Caki2 (cell line): ENCODE measurements around the gene GLTPD2. TPM values are rescaled to one million over a fixed set of nuclear protein-coding genes. Genes with fewer than 3 reads are reported as not detected.
A peak's percentile ranks its signal among the peaks of the same experiment; 100 is the strongest.

Source experiments
- DNase-seq: peaks from one replicate; pipeline ENCODE4 v3.0.0-alpha.2; 2015; ENCODE audit warnings: low read depth
- in situ Hi-C: cut with HindIII; loops from 2 replicates; pipeline ENCODE4 v1.10.0; 2016; ENCODE audit warnings: low sequenced_read_pairs, low pct_unique_long_range_greater_than_20kb, mixed read lengths
- total RNA-seq: library from RNA; depleted of rRNA; stranded (reverse); fragments of >200 nt; shearing (Covaris generic); gene quantifications from 2 replicates; pipeline ENCODE4 v1.2.3, GENCODE V29; 2014; ENCODE audit warnings: low replicate concordance

The GLTPD2 gene
- total RNA-seq, 1 experiment from 2014 or later, result not detected

DNA sequence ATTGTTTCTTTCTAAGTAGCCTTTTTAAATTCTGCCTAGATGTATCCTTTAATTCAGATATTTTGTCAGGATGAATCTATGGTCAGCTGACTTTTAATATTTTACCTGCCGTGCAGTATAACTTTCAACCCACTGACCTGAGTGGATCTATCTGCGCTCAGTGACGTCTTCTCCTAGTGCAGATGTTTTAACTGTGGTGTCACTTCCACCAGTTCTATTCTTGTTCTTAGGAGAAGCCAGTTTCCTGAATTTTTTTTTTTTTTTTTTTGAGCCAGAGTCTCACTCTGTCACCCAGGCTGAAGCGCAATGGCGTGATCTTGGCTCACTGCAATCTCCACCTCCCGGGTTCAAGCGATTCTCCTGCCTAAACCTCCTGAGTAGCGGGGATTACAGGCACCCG, 22.0 kb upstream of the GLTPD2 start:
- DNase-seq, result no peak
- in situ Hi-C loops, result no loop called here

DNA sequence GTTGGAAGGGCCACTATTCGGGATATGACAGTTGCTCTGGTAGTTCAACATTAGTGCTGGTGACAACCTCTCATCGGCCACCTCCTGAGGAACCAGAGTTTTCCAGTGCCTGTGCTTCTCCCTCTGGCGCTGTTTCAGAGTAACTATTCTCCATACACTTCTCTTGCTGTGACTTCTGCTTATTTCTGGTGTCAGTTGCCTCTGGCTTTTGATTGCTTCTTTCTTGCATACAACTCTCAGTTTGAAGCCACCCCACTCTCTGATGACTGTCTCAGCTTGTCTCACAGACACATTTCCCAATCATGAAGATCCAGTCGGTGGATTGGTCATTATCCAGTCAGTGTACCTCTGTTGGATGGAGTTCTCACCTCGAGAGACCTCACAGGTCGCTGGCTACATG, 20.5 kb upstream of the GLTPD2 start:
- in situ Hi-C loops, result no loop called here
- no peak for DNase-seq

DNA sequence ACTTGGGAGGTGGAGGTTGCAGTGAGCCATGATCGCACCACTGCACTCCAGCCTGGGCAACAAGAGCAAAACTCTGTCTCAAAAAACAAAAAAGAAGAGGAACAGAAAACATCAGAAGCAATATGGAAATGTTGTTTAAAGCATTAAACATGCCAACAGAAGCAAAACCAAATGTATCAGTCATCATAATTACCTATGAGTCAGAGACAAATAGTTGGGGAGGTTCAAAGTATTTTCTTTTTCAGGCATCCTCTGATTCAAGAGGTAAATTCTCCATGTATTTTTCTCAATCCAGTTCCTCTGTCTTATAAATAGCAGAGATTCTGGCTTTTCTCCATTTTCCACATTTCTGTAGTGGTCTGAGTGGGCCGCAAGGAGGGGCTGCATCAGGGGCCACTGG, 19.1 kb upstream of the GLTPD2 start:
- no peak for DNase-seq
- in situ Hi-C loops, result no loop called here

DNA sequence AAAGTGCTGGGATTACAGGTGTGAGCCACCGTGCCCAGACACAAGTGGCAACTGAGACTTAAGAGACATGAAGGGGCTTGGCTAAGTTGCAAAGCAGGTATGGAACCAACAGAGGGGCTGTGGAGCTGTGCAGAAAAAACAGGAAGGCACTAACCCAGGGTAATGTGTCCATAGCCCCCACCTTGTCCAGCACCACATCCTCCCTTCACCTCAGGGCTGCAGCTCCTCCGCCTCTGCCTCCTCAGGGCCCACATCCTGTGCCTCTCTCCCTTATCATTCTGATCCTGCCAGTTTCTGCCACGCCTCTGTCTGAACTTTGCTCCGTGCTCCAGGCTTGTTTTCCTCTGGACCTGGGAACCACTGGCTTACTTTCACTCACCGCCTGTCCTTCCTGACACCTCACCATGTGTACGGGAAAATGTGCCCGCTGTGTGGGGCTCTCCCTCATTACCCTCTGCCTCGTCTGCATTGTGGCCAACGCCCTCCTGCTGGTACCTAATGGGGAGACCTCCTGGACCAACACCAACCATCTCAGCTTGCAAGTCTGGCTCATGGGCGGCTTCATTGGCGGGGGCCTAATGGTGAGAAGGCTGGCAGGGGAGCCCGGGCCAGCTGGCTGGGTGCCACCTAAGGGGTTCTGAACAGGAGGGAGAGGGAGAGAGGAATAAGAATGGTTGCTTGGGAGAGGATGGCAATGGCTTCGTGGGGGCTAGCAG, 17.1 kb upstream of the GLTPD2 start, which contains the start of gene TM4SF5:
Gene TM4SF5 (plus strand): TSS at position 368 of the 716 bp plus-strand sequence. CDS start 37 bp downstream, at position 405.
- DNase-seq, result no peak

DNA sequence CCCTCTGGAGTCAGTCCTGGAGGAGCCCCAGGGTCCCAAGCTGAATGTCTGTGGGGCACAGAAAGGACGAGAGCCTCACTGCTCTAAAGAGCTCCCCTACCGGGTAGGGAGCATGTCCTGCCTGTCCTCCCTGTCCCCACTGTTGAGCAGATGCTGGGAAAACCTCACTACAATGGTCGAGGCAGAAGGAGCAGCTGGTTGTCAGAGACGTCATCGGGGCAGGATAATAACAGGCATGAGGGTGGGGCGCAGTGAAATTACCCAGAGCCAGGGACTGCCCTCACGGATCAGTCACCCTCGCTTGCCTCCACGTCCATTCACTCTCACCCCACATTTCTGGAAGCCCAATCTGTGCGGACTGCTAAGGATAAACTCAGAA, 16.5 kb upstream of the GLTPD2 start:
- no peak for DNase-seq
- in situ Hi-C loops, result no loop called here

More for the DNA sequence above, 17.1 kb upstream of the GLTPD2 start, which contains the start of gene TM4SF5:
- in situ Hi-C loops, result no loop called here

DNA sequence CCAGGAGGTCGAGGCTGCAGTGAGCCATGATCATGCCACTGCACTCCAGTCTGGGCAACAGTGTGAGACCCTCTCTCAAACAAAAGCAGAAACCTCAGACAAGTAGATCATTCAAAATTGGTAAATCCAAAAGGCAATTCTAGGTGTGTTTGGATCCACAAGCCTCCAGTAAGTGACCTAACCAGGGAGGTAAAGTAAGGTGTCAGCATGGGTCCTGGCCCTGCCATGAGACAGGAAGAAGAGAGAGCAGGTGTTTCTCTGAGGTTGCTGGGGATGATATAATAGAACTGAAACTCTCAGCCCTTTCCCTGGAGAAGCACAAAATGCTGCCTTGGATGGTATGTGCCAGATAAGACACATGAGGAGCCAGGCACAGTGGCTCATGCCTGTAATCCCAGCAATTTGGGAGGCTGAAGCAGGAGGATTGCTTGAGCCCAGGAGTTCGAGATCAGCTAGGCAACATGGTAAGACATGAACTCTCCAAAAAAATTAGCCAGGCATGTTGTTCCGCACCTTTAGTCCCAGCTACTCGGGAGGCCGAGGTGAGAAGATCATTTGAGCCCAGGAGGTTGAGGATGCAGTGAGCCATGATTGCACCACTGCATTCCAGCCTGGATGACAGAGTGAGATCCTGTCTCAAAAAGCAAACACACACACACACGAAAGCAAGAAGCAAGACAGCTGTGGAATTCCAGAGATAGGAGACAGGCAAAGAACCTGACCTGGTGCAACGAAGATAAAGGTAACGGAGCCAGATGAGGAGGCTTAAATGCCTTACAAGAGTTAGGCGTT, 10.6 kb upstream of the GLTPD2 start:
- no peak for DNase-seq
- in situ Hi-C loops, result no loop called here

DNA sequence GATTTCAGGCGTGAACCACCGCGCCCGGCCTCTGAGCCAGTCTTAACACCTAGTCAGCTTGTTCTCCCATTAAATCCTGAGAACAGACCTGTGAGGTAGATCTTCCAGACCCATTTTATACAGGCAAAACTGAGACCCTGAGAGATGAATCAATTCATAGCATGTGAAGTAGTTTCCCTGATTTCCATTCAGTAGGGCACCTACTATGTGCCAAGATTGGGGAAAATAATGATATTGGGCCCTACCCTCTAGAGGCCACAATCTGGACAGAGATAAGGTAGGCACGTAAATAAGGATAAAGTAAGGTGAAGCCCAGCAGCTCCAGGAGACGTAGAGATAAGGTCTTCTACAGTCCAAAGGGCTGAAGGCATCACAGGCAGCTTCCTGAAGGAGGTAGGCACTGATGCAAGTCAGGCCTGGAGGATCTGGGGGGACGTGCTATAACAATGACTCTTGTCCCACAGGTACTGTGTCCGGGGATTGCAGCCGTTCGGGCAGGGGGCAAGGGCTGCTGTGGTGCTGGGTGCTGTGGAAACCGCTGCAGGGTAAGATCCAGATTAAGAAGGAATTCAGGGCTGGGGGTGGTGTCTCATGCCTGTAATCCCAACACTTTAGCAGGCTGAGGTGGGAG, 8.3 kb upstream of the GLTPD2 start:
- in situ Hi-C loops, result no loop called here
- no peak for DNase-seq

DNA sequence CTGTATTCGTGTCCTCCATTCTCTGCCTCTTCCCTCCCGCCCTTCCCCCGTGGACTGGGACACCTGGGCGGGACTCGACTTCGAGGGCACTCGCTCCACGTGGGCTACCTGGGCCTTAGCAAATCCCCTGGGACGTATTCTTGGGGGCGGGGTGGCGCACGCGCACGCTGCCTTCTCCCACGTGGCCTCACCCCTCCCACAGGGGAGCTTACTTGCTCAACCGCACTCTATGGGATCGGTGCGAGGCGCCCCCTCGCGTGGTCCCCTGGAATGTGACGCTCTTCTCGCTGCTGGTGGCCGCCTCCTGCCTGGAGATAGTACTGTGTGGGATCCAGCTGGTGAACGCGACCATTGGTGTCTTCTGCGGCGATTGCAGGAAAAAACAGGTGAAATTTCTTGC, 6.1 kb upstream of the GLTPD2 start:
- no peak for DNase-seq
- in situ Hi-C loops, result no loop called here

DNA sequence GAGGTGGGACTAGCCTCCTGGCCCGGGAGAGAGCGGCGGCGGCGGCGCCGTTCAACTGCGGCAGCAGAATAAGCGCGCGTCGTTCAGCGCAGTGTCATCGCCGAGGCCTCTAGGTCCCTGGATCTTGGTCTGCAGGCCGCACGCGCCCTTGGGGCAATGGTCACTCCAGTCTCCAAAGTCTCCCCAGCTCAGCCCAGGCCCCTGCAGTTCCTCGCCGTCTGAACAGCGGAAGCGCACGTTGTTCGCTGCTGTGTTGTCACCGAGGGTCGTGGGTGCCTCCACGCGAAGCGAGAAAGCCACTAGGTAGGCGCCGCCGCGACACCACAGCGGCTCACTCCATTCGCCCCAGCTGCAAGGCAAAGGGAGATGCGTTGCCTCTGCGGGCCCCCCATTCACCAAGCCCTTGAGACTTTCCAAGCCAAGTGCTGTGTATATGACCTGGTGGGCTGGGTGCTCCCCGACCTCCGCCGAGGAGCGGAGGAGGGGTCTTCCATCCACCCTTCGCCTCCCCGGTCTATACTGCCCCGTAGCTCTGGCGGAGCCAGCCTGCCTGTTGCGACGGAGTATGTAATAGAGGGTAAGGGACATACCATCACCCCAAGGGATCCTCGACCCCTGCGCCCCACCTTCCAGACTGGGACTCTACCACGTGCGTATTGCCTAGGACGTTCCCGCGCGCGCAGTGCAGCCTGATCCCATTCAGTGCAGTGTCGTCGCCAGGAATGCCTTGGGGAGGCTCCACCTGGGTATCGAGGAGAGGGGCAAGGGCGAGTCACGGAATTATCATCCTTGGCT, 3.3 kb upstream of the GLTPD2 start:
- in situ Hi-C loops, result no loop called here
- no peak for DNase-seq

DNA sequence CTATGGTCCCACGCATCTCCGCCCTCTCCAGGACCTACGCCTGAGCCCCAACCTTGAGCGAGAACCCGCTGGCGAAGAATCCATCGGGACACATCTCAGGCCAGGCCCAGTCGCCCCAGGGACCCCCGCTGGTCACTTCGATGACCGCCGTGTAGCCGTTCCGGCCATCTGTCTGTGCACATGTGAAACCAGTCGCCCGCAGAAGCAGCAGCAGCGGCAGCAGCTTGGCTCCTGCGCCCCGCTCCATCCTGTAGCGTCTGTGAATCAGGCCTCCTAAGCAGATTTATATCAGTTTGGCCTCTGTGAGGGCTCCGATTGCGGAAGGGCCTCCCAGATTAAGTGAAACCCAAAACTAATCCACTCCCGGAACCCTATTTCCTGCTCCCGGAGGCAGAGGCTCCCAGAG, 2.7 kb upstream of the GLTPD2 start, which contains the start of gene VMO1:
Gene VMO1 (minus strand): TSS at position 259 of the 406 bp plus-strand sequence. CDS start 12 bp downstream, at position 247.
- no peak for DNase-seq
- in situ Hi-C loops, result no loop called here

DNA sequence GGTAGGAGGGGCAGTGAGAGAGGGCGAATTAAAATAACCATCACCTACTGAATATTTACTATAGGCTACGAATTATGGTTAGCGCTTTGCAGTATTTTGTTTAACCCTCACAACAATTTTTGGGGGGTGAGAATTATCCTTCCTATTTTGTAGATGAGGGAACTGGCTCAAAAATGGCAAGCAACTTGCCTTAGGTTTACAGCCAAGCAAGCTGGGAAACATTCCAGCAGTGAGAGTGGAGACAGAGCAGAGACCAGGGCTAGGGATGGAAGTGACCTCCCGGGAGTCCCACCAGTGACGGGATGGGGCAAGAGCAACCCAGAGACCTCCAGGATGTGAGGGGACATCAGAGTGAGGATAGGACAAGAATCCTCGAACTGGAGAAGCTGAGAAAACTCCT, 2.2 kb upstream of the GLTPD2 start:
- in situ Hi-C loops, result no loop called here
- DNase-seq, result no peak

DNA sequence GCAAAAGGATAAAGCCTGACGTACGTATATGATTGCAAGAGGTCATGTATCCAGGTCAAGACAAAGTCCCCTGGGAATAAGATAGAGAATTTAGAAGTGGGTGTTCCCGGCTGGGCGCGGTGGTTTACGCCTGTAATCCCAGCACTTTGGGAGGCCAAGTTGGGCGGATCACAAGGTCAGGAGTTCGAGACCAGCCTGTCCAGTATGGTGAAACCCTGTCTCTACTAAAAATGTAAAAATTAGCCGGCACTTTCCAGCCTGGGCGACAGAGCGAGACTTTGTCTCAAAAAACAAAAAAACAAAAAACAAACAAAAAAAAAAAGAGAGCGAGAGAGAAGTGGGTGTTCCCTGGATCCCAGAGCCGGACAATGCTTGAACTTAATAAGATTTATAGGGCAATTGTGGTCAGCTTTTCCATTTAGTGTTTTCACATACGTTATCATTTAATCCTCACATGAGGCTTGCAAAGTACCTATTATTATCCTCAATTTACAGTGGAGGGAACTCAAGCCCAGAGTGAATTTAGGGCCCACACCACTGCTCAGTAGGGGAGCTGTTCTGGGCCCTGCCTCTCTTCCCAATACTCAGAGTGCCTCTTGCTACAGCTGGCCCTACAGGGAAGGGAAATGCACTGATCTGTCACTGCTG, 481 bp upstream of the GLTPD2 start:
- in situ Hi-C loops, result no loop called here
- no peak for DNase-seq

DNA sequence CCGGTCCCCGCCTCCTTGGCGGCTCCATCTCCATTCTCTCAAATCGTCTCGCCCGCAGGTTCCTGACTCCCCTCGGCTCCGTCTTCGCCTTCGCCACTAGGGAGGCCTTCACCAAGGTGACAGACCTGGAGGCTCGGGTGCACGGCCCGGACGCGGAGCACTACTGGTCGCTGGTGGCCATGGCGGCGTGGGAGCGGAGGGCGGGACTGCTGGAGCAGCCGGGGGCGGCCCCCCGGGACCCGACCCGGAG, 862 bp downstream of the GLTPD2 start:
- DNase-seq, result no peak
- in situ Hi-C loops, result no loop called here

DNA sequence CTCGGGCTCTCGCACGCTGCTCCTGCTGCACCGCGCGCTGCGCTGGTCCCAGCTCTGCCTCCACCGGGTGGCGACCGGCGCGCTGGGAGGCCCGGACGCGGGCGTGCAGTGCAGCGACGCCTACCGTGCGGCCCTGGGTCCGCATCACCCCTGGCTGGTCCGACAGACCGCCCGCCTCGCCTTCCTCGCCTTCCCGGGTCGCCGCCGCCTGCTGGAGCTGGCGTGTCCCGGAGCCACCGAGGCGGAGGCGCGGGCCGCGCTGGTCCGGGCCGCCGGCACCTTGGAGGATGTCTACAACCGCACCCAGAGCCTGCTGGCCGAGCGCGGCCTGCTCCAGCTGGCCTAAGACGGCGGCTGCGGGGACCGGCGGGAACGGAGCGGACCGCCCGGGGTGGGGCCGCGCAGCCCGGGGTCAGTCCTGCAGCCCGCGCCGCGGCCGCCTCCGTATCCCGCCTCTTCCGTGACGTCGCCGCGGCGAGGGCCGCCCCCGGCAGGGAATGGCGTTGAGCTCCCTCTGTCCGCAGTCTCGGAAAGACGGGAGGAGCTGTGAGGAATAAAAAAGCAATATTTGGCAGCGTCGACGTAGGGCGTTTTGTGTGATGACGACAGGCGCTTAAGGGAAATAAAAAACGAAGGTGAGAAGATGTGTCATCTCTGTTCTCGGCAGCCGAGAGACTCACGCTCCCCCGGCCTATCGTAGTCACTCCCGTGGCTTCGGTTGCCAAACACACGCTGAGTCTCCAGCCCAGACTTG, 1.4 kb downstream of the GLTPD2 start:
- peak; percentile 90 for DNase-seq
- in situ Hi-C loops, result no loop called here

DNA sequence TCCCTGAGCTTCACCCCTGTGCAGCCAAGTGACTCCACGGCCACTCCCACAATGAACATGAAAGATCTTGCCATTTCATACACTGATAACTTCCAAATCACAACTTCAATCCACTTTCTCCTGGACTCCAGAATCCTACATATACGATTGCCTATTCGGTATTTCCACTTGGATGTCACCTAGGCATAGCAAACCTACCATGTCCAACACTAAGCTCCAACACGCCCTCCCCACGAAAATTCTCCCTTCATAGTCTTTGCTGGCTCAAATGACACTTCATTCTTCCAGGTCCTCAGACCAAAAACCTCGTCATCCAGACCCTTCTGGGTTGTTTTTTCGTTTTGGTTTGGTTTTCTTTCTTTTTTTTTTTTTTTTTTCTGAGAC, 1.9 kb downstream of the GLTPD2 start:
- DNase-seq, result no peak
- in situ Hi-C loops, result no loop called here

DNA sequence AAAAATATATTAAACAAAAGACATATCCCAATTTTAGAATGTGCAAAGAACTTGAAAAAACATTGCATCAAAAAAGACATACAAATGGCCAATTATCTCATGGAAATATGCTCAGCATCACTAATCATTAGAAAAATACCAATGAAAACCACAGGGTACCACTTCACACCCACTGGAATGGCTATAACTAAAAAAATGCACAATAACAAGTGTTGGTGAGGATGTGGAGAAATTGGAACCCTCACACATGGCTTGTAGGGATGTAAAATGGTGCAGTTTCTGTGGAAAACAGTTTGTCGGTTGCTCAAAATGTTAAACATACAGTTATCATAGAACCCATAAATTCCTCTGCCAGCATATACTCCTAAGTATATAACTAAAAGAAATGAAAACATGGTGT, 6.4 kb downstream of the GLTPD2 start:
- in situ Hi-C loops, result no loop called here
- DNase-seq, result no peak

DNA sequence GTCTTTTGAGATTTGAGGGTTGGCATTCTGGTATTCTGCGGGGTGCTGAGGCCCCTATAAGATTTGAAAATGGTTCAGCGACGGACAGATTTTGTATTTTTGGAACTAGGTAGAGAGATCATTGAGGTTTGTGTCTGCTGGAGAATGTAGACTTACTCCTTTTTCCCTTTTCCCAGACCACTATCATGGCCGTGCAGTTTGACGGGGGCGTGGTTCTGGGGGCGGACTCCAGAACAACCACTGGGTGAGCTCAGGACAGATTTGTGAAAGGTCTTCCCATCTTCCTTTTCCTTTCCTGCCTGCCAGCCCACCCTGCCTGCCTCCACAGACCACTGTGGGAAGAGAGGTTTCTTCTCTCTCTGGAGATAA, 7.8 kb downstream of the GLTPD2 start:
- in situ Hi-C loops, result no loop called here

More for the DNA sequence above, 7.8 kb downstream of the GLTPD2 start:
- DNase-seq, result peak; percentile 30
